Breast epithelium (tissue), 3 donors: ENCODE data around the gene LRRC70.

Source experiments
- POLR2A ChIP-seq: fragments of 450-650 bp; IDR thresholded peaks from one replicate; pipeline ENCODE4 v1.6.1; 2016; ENCODE audit warnings: antibody characterized with exemption, mild to moderate bottlenecking, moderate library complexity
- POLR2AphosphoS5 ChIP-seq, 3 donors: sonication (generic); formaldehyde crosslinking; IDR thresholded peaks; one replicate each; pipeline ENCODE4 v1.6.1; 2017; ENCODE audit warnings: antibody characterized with exemption in 3 of 3
- TF ChIP-seq, protein P1 (sequence below), 3 donors: fragments of 450-650 bp; IDR thresholded peaks; one replicate each; pipeline ENCODE4 v1.5.1; 2016 to 2017; ENCODE audit warnings: antibody characterized with exemption in 3 of 3, mild to moderate bottlenecking in 3 of 3, moderate library complexity in 3 of 3

DNA sequence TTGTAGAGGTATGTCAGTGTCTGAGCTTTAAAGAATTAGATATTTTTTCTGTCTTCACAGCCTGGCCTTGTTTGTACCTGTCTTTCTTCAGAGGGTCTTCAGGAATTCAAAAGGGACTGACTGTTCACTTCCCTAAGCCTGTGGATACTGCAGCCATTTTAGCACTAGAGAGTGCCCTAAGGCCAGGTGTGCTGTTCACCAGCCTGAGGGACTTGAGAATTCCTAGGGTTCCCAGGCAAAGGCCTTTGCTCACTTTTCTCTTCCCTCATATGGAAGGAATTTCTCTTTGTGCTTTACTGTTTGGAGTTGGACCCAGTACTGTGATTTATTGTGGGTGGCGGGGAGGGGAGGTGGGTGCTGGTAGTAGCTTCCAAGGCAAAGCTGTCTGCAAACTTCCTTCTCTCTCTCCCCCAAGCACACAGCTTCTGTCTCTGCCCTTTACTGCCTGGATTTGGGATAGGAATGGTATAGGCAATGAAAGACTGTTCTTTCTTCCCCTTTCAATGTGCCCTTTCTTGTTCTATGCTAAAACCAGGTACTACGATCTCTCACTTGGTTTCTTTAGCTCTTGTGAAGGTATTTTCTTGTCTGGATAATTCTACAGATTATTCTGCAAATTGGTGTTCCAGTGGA lies 9.7 kb upstream of the LRRC70 start:
- TF ChIP-seq, protein P1, sequence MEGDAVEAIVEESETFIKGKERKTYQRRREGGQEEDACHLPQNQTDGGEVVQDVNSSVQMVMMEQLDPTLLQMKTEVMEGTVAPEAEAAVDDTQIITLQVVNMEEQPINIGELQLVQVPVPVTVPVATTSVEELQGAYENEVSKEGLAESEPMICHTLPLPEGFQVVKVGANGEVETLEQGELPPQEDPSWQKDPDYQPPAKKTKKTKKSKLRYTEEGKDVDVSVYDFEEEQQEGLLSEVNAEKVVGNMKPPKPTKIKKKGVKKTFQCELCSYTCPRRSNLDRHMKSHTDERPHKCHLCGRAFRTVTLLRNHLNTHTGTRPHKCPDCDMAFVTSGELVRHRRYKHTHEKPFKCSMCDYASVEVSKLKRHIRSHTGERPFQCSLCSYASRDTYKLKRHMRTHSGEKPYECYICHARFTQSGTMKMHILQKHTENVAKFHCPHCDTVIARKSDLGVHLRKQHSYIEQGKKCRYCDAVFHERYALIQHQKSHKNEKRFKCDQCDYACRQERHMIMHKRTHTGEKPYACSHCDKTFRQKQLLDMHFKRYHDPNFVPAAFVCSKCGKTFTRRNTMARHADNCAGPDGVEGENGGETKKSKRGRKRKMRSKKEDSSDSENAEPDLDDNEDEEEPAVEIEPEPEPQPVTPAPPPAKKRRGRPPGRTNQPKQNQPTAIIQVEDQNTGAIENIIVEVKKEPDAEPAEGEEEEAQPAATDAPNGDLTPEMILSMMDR (IDR thresholded peaks at IDR 0.05): no peak
- TF ChIP-seq POLR2A (no peak), POLR2AphosphoS5 (IDR thresholded peaks at IDR 0.05) (no peak)
